PC-3 (cell line): ENCODE measurements around the gene DQX1. TPM values are rescaled to one million over a fixed set of nuclear protein-coding genes. Genes with fewer than 3 reads are reported as not detected.

Experiments used
- ATAC-seq: fragments of 200-7000 bp; cut with Tn5 transposase; 2 replicates; pipeline ENCODE4 v1.9.1; 2020; ENCODE audit warnings: mild to moderate bottlenecking, moderate library complexity
- BruUV-seq: library from RNA; stranded (reverse); fragments of 400-500 nt; replicated peaks from 2 replicates; lab custom pipeline; 2021; lab: Mats Ljungman, UMichigan
- CTCF ChIA-PET: fragments of 300-600 bp; sonication (Branson Sonifier 250); formaldehyde crosslinking; loops from one replicate; lab custom pipeline; 2022; ENCODE audit warnings: antibody characterized with exemption; lab: Charles Lee
- POLR2A ChIA-PET: fragments of 300-600 bp; sonication (Branson Sonifier 250); formaldehyde crosslinking; loops from one replicate; lab custom pipeline; 2022; ENCODE audit warnings: antibody characterized with exemption; ENCODE audit not compliant: unreplicated experiment; lab: Charles Lee
- DNase-seq: peaks from one replicate; pipeline ENCODE4 v3.0.0-alpha.2; 2015
- H2AFZ ChIP-seq: fragments of 300-600 bp; sonication (generic); 2 replicates; pipeline ENCODE4 v1.6.0; 2016; ENCODE audit warnings: antibody characterized with exemption, low read length
- H3F3A ChIP-seq: fragments of 300-600 bp; sonication (generic); one replicate; pipeline ENCODE4 v1.6.0; 2017; ENCODE audit warnings: antibody characterized with exemption, low read length, control low read depth, mild to moderate bottlenecking; ENCODE audit not compliant: unreplicated experiment
- H3K27ac ChIP-seq: fragments of 300-600 bp; sonication (generic); 2 replicates; pipeline ENCODE4 v1.5.1; 2016; ENCODE audit warnings: mild to moderate bottlenecking, low read length
- H3K27me3 ChIP-seq: fragments of 300-600 bp; sonication (generic); 2 replicates; pipeline ENCODE4 v1.6.1; 2016; ENCODE audit warnings: low read length, mixed read lengths
- H3K36me3 ChIP-seq: fragments of 300-600 bp; sonication (generic); 2 replicates; pipeline ENCODE4 v1.6.1; 2016; ENCODE audit warnings: low read depth, mixed run types, low read length, mixed read lengths
- H3K4me1 ChIP-seq: fragments of 300-600 bp; sonication (generic); 2 replicates; pipeline ENCODE4 v1.5.1; 2016; ENCODE audit warnings: low read length; ENCODE audit not compliant: insufficient read depth
- H3K4me2 ChIP-seq: fragments of 300-600 bp; sonication (generic); 2 replicates; pipeline ENCODE4 v1.6.0; 2016; ENCODE audit warnings: low read length
- H3K4me3 ChIP-seq: fragments of 300-600 bp; sonication (generic); 2 replicates; pipeline ENCODE4 v1.5.1; 2016; ENCODE audit warnings: mild to moderate bottlenecking, low read length, mixed read lengths
- H3K79me2 ChIP-seq: fragments of 300-600 bp; sonication (generic); 2 replicates; pipeline ENCODE4 v1.6.1; 2017; ENCODE audit warnings: low read length, mixed read lengths
- H3K9ac ChIP-seq: fragments of 300-600 bp; sonication (generic); 2 replicates; pipeline ENCODE4 v1.6.0; 2016; ENCODE audit warnings: mild to moderate bottlenecking, low read length
- H3K9me2 ChIP-seq: fragments of 300-600 bp; sonication (generic); replicated peaks from 2 replicates; pipeline ENCODE4 v1.6.1; 2016; ENCODE audit warnings: mixed run types, low read length, mixed read lengths
- H3K9me3 ChIP-seq: fragments of 300-600 bp; sonication (generic); 2 replicates; pipeline ENCODE4 v1.6.1; 2016; ENCODE audit warnings: low read length, mixed read lengths
- H4K20me1 ChIP-seq: fragments of 300-600 bp; sonication (generic); 2 replicates; pipeline ENCODE4 v1.6.1; 2016; ENCODE audit warnings: low read length, mixed read lengths
- CTCF ChIP-seq: fragments of 300-600 bp; sonication (generic); conservative IDR thresholded peaks from 2 replicates; pipeline ENCODE4 v1.5.1; 2017; ENCODE audit warnings: antibody characterized with exemption, low read depth, mild to moderate bottlenecking, low read length
- EZH2 ChIP-seq: fragments of 300-600 bp; sonication (generic); IDR thresholded peaks from one replicate; pipeline ENCODE4 v1.6.1; 2017; ENCODE audit warnings: antibody characterized with exemption, mild to moderate bottlenecking, low read length; ENCODE audit not compliant: unreplicated experiment
- EZH2phosphoT487 ChIP-seq: fragments of 300-600 bp; sonication (generic); IDR thresholded peaks from 2 replicates; pipeline ENCODE4 v1.6.1; 2018; ENCODE audit warnings: mild to moderate bottlenecking, antibody characterized with exemption, low read length, borderline replicate concordance
- intact Hi-C: fragments of 100-400 bp; cut with micrococcal nuclease; formaldehyde crosslinking; loops from 2 replicates; pipeline ENCODE4 v1.9.0; 2023
- total RNA-seq: library from RNA; depleted of rRNA; stranded (reverse); fragments of >200 nt; gene quantifications from 2 replicates; pipeline ENCODE4 v1.2.3, GENCODE V29; 2014

DQX1 gene
- total RNA-seq, 1 experiment from 2014 or later = 0.07 TPM

- H3F3A ChIP-seq = peaks cover 4% of the 10 kb centered on the region
- no peaks in the 10 kb centered on the region for H4K20me1 ChIP-seq
- H2AFZ ChIP-seq = no peak overlapping the region
- H3K27me3 ChIP-seq = no peaks in the 10 kb centered on the region
- peaks cover 32% of the 10 kb centered on the region for H3K4me1 ChIP-seq
- H3K79me2 ChIP-seq = no peaks in the 10 kb centered on the region
- no peak overlapping the region for H3K9ac ChIP-seq
- TF ChIP-seq EZH2phosphoT487 (no peak), CTCF (no peak), EZH2 (no peak)
- H3K4me2 ChIP-seq = no peak overlapping the region
- H3K36me3 ChIP-seq = no peaks in the 10 kb centered on the region
- ATAC-seq = no peak
- POLR2A ChIA-PET = no interaction called here
- no peak for DNase-seq
- no peak overlapping the region for H3K27ac ChIP-seq
- BruUV-seq = no TSS peak
- intact Hi-C loops = no loop called here
- no peaks in the 10 kb centered on the region for H3K9me2 ChIP-seq
- H3K9me3 ChIP-seq = no peaks in the 10 kb centered on the region
- CTCF ChIA-PET = no interaction called here
- H3K4me3 ChIP-seq = no peak overlapping the region
Measured at GRCh38 chr2:74571058-74571457, 45.0 kb upstream of the DQX1 start.

GRCh38 chr2:74569686-74570085 lies 43.7 kb upstream of the DQX1 start:
- no TSS peak for BruUV-seq
- CTCF ChIA-PET = no interaction called here

More at GRCh38 chr2:74569686-74570085, 43.7 kb upstream of the DQX1 start:
- Histone ChIP-seq H3K9ac (no peak overlapping the region), H2AFZ (no peak overlapping the region), H3K36me3 (no peaks in the 10 kb centered on the region), H3K9me3 (no peaks in the 10 kb centered on the region), H3F3A (peaks cover 4% of the 10 kb centered on the region), H3K4me2 (no peak overlapping the region), H3K4me3 (no peak overlapping the region), H4K20me1 (no peaks in the 10 kb centered on the region), H3K9me2 (no peaks in the 10 kb centered on the region), H3K79me2 (no peaks in the 10 kb centered on the region), H3K27ac (no peak overlapping the region), H3K4me1 (peaks cover 32% of the 10 kb centered on the region), H3K27me3 (no peaks in the 10 kb centered on the region)
- POLR2A ChIA-PET = no interaction called here
- intact Hi-C loops = no loop called here
- ATAC-seq (no peak), DNase-seq (no peak)
- TF ChIP-seq CTCF (no peak), EZH2 (no peak), EZH2phosphoT487 (no peak)
